Measurements from ENCODE around the gene BCR.

BCR gene

DNA sequence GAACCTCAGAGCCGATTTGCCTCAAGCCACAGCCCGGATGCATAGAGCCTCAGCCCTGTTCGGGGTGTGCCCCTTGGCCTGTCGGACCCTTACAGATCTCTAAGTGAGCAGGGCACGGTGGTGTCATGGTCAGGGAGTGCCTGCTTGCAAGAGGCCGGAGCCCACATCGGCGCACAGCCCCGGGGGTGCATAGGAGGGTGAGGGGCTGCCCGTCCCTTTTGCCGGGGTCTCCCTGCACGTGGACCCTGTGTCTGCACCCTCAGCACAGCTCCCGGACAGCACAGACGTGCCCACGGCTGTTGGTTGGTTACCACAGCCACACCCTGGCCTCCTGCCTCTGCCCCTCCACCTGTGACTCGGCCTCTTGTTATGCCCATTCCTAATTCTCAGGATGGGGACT is 28.5 kb upstream of the BCR start:
- DNase-seq, result no peak

DNA sequence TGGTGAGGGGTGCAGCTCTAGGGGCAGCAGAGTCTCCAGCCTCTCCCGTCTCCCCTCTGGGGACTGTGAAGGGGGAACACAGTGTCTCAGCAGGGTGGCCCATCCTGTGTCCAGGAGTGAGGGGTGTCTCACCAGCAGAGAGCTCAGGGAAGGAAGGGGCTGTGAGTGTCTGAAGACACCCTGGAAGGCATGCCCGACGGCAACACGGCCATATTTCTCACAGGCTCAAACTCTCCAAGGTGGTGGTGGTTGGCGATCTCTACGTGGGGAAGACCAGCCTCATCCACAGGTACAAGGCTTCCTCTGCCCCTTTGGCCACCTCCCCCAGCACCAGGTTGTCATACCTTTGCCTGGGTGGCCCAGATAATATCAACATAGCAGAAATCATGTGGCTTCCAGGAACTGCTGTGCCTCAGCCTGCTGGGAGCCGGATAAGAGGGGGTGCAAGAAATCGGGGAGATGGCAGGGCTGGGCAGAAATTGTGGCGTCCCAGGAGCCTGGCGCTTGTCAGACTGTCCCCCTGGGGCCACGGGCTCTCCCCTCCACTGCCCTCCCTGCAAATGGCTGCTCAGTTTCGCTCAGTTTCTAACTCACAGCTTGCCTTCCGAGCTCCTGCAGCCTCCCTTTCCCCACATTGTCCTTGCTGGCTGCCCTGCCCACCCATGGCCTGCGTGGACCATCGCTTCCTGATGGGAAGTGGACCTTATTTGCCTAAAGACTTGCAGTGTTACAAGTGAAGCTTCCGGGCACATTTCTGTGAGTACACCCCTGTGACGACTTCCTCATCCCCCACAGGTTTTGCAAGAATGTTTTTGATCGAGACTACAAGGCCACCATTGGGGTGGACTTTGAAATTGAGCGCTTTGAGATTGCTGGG is 27.8 kb upstream of the BCR start:
- DNase-seq, result no peak

DNA sequence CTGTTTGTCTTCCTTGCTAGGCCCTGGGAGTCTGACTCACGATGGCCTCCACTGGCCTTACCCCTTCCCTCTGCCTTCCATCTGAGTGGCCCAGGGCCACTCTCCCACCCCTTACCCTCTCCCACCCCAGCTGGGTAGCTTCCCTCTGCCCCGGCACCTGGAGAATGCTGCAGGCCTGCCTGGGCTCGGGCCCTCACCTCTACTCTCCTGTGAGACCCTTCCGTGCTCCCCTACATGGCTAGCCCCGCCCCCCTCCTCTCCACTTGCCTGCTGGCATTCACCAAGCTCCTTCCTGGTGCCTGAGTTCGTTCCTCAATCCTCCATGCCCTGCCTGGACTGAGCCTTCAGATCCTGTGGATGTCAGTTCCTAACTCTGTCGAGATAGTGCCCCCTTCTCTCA is 26.3 kb upstream of the BCR start:
- DNase-seq, result no peak

DNA sequence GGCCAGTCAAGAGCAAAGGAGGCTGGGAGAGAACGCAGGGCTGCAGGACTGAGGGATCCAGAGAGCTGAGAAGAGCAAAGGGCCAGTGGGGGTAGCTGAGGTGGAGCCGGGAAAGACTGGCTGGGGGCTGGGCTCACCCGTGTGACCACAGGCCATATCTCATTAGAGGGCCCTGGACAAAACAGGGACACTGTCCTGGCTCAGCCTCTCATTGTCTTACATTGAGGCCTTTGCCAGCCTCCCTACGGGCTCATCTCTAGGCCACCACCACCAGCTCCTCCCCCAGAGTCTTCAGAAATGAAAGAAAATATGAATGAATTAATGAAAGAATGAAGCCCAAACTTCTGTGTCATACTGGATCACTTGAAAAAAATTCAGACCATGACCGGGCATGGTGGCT is 25.8 kb upstream of the BCR start:
- DNase-seq, result no peak

DNA sequence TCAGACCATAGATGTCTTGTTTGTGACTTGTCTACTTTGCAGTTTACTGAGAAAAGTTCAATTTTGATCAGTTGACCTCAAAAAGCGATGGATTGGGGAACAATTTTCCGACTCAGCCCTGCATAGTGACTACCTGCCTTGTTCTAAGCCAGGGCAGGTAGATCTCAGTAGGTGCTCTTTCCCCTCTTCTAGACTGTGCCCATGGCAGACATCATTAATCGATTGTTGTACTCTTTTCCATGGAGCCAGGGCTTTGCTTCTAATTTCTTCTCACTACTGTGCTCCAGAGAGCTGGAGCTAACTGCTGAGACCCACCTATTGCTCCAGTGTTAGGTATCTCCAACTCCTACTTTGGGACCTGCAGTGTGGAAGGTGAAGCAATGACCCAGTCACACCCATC is 25.2 kb upstream of the BCR start:
- DNase-seq, result no peak

DNA sequence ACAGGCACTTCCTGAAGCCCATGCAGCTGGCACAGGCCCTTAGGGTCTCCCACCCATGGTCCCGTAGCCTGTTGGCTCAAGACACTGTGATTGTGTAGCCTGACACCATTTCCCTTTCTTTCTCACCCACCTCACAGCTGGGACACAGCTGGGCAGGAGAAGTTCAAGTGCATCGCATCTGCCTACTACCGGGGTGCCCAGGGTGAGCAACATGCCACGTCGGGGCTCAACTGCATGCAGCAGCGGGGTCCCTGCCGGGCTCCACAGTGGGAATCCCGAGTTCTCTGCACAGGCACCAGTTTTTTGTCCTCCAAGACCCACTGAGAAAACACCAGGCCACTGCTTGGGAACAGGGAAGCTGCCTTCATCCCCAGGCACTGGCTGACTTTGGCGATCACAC is 24.5 kb upstream of the BCR start:
- no peak for DNase-seq

DNA sequence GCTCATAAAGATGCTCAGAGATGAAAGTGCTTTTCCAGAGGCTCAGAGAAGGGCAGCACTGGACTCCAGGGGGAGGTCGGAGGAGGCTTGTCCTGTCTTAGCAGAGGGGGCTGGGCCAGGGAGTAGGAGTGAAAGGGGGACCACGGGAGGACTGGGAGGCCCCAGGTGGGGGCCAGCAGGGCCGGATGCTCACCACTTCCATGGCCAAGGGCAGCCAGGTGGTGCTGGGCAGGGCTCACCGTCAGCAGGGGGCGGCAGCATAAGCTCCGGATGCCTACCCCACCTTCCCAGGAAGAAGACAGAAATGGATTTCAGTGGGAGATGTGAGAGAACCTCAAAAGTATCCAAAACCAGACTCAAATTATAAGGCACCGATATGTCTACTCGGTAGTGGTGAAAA is 24.0 kb upstream of the BCR start:
- no peak for DNase-seq

DNA sequence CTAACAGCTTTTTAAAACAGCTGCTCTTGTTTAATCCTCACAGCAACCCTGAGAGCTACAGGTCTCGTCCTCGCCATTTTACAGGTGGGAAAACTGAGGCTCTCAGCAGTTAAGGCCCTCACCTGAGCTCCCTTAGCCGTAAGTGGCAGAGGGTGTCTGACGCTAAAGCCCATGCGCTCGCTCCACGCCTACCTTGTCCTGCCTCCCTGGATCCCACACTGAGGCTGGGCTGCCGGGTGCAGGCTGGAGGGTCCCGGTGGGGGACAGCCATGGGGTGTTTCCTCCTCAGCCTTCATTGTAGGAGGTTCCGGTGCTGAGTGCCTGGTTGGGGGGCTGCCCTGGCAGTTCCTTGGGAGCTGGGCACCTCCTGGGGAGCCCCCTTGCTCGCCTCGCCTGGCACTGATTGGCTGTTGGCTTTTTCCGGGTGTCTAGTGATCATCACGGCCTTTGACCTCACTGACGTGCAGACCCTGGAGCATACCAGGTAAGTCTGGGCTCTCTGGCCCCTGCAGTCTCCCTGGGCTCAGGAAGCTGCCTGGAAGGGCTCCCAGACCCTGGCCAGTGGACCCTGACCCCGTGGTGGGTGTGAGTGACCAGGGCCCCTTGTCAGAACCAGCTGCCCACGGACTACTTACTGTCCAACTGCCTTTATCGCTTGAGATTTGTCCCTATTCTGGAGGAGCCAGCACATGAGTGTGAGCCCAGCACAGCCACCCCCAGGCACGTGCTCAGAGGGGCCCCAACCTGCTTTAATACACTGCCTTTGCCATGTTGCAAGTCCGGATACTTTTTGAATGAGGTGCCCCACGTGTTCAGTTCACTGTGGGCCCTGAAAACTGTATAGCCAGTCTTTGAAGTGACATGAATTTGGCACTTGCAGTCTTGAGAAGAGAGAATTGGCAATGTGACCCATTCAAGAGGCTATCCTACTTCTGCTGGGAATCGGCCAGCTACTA is 22.5 kb upstream of the BCR start:
- DNase-seq, result no peak

DNA sequence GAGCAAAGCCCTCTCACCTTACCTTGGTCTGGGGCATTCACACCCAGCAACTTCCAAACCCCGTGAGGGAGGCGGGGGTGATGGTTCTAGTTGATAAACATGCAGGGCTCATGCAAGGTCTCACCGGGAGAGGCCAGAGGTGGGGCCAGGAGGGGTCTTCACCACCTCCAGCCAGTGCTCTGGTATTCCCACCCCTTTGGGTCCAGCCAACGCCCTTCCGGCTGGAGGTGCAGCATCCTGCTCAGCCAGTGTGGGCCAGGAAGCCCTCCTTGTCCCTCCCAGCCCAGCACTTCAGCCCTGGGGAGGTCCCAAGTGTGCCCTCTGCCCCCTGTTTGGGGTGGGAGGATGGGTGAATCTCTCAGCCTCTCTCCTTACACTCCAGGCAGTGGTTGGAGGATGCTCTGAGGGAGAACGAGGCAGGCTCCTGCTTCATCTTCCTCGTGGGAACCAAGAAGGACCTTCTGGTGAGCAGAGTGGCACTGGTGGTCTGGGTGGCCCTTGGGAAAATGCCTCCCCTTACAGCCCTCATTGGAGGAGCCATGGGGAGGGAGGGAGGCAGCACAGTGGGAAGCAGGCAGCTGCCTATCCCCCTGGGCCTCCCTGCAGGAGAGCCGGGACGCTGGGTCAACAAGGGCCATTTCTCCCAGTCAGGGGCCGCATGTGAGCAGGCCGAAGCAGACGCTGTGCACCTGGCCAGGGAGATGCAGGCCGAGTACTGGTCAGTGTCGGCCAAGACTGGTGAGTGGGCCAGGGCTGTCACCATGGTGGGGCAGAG is 21.6 kb upstream of the BCR start:
- no peak for DNase-seq

DNA sequence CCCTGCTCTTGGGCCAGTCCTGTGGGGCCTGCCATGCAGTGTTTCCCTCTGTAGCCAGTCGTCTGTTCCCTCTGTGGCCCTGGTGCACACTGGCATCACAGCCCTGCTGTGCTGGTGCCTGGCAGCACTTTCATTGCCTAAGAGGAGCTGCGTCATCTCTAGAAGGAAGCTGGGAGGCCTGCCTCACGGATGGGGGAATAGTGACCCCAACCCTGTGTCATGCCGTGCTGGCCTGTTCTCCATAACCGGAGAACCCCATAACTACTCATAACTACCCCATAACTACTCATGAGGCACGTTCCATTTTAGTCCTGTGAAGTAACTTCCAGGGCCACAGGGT is 21.0 kb upstream of the BCR start:
- no peak for DNase-seq

DNA sequence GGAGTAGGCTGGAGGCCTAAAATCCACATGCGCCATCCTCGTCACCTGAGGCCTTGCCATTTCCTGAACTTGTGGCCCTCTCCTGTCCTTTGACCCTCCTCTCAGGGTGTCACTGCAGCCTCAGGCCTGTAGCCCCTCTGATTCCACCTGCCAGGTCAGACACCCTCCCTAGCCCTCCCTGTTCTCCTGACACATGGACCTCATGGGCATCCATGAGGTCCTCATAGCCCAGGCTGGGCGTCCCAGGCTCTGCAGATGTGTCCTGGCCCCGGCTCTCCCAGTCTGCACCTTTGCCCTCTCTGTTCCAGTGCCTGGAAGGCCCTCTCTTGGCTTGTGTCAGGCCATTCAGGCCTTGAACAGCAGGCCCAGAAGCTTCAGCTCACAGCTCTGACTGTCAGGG is 19.3 kb upstream of the BCR start:
- no peak for DNase-seq

DNA sequence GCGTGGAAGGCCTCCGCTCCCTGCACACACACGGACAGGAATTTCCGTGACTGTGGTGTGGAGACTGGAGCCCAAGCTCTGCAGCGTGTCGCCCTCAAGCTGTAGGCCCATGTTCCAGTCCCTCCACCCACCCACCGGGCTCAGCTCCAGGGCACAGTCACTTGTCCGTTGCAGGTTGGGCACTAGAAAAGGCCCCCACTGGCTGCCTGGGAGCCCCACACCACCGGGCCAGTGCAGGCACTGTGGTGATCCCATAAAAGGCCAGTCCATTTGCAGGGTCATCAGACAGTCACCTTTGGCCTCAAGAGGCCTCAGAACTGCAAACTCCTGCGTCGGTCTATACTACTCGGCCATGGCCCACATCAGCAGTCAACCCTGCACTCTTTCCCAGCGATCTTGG is 18.7 kb upstream of the BCR start:
- no peak for DNase-seq

DNA sequence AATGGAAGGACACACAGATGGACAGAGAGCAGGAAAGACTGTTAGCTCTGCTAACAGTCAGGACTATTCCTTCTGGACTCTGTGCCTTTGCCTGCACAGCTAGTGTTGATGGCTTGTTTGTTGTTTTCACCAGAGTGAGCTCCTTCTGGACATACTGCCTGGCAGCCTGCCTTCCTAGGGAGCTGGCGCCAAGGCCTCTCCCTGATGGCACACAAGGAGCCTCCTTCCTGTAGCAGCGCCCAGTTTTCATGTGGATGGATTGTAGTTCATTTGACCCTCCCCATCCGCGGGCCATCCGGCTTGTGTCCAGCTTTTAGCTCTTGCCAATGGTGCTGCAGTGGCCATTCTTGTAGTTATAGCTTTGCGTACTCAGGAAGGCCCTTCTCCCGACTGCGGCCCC is 16.6 kb upstream of the BCR start:
- no peak for DNase-seq

DNA sequence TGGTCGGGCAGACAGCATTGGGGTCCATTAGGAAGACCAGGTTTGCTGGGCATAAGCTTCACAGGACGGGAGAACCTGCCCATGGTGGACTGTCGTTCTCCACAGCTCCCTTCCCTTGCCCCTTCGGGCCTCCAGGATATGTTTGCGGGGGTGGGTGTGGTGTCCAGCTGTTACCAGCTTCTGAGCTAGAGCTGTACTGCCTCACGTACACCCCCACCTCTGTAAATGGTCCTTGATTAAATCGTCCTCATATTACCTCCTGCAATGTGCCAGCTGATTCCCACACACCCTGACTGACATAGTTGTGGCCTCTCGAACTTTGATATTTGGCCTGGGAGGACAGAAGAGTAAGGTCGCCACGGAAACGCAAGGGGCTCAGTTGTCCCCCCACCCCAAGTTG is 16.2 kb upstream of the BCR start:
- DNase-seq, result no peak

DNA sequence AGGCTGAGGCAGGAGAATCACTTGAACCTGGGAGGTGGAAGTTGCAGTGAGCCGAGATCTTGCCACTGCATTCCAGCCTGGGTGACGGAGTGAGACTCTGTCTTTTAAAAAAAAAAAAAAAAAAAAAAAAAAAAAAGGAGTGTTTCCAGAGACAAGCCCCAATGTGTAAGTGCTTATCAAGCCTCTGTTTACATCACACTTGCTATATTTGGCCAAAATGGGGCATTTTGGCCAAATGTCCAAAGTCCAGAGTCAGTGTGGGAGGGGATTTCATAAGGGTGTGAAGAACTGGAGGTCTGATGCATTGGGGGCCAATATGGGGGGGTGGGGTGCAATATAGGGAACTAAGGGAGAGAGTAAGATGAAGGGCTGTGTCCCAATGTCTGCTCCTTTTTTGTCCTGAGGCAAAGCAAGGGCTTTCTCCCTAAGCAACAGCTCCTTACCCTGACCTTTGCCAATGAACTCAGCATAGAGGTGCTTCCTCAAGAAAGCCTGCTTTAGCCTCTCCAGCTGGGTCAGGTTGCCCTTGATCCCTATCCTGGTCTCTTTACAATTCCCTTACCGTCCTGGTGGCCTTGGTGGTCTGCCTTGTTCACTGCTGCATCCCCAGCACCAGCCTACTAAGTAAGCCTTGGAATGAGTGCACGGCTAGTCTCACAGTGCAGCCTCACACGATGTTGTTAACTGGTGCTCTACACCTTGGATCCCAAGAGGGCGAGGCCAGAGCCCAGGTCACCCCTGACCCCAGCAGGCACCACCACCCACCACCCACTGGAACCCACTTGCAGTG is 14.1 kb upstream of the BCR start:
- no peak for DNase-seq

DNA sequence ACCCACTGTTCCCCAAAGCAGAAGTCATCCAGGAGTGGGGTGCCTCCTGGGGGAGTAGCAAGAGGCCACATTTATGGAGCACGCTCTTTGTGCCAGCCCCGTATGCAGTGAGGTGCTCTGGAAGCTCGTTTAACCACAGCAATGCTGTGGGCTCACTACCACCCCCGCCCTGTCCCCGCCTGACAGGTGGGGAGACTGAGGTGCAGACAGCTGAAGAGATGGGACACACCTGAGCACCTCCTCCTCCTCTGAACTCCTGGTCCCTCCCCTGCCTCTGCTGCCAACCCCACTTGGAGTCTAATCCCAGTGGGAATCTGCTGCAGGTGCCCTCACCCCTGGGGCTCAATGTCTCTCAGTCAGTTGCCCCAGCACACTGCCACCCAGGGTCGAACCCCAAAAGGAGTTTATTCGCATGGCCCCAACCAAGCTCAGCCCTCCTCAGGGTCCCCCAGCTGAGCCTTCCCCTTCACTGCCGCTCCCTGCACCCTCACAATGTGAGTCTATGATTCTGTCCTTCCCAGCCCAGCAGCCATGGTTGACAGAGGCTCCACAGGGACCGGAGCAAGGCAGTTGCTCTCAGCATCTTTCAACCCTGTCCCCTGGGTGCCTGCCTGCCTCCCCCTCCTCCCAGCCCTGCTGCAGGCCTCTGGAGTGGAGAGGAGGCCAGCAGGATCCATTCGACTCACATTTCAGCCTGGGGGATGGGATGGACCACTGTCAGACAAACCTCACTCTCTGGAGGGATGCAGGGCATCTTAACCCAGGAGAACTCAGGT is 13.3 kb upstream of the BCR start:
- DNase-seq, result no peak

DNA sequence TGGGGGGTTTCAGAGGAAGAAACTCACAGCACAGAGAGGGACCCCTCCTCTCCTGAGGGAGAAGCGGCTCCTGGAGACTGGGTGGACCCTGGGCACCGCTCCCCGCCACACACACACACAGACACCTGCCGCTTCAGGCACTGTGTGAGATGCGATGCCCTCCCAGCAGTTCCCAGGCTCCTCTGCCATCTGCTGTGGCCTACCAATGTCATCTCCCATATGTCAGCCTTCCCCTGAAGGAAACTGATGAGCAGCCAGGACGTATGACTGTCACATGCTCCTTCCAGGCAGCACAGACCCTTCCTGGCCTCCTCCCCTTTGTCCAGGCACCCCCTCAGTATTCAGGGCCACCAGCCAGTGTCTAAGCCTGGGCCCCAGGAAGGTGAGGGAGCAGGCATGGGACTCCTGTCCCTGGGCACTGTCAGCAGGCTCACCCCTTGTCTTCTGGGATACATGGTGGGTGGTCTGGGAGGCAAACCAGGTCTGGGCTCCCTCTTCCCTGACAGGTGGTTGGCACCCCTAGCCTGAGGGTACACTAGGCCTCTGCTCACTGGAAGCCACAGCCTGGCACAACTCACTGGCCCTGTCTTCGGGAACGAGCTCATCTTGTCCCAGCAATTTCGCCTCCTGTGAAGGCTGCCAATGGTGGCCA is 11.8 kb upstream of the BCR start:
- DNase-seq, result no peak

DNA sequence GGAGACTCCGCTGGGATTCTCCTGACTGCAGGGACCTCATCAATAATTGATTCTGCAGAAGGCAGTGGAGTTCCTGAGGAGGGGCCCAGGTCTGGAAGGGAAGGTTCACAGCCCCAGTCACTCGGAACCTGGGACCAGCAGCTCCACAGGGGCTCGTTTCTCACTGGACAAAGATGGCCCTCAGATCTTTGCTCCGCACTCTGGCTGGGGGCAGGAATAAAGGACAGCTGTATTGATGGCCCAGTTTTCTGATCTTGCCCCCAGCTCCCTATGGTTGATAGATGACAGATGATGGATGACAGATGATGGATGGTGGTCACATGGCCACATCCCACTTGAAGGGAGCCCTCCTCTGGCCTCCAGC is 11.3 kb upstream of the BCR start:
- no peak for DNase-seq

DNA sequence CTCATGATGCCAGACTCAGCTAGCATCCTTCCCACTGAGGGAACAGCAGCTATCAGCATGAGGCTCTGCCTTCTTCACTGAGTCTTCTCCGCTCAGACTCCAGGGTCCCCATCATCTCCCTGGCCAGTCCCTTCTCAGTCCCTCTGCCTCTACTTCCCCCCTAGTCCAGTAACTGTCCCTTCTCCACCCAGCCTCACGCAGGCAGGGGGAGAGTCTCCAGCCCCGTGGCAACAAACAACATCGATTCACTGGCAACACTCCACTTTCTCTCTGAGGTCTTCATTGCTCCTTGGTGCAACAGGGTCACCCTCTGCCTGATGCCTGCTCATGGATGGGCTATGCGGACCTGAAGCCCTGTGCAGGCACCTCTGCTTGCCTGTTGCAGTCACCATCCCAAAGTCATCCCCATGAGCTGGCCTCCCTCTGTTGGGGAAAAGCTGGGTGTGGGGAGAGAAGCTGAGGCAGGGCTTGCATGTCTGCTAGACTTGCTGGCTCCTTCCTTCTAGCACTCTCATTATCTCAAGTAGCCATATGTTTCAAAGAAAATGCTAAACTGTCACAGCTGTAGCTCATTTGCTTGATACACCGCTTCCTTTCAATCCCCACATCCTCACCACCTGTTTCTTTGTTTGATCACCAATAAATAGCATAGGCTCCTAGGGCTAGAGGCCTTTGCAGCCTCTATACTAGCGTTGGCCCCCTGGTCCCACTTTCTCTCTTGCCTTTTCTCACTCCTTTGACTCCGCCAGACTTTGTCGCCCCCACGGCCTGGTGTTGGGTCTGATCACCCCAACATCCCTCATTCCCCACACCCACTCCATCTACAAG is 4.3 kb upstream of the BCR start:
- DNase-seq, result no peak

DNA sequence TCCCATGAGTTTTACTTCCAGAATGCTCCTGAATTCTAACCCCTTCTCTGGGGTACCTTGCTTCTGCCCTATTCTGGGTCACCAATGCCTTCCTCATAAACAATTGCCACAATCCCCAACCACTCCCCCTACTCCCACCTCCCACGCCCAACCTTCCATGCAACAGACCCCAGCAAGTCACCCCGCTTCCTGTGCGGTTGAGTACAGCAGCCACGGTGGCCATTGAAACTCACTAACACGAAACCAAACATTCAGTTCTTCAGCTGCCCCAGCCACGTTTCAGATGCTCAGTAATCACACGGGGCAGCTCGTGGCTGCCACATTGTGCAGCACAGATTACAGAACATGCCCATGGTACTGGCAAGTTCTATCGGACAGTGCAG is 3.7 kb upstream of the BCR start:
- DNase-seq, result no peak

Data from activated CD4-positive, CD25-positive, alpha-beta regulatory T cell (primary cell).